GM12878 (cell line): ENCODE results near the gene EMP1. TPM values are rescaled to one million over a fixed set of nuclear protein-coding genes. Genes with fewer than 3 reads are reported as not detected.

Experiments used
- ATAC-seq: fragments of 200-7000 bp; cut with Tn5 transposase; 3 replicates; pipeline ENCODE4 v1.9.1; 2020; ENCODE audit warnings: mild to moderate bottlenecking, moderate library complexity
- BruUV-seq: library from RNA; stranded (reverse); fragments of 400-500 nt; replicated peaks from 2 replicates; lab custom pipeline; 2021; lab: Mats Ljungman, UMichigan
- CTCF ChIA-PET: fragments of 300-600 bp; sonication (Branson Sonifier 250); formaldehyde crosslinking; extraction: SDS; loops from one replicate; lab custom pipeline; 2021; ENCODE audit warnings: inconsistent platforms; lab: Yijun Ruan, JAX
- POLR2A ChIA-PET: fragments of 350-600 bp; formaldehyde crosslinking; extraction: SDS; loops from one replicate; lab custom pipeline; 2021; ENCODE audit warnings: inconsistent platforms; lab: Charles Lee
- RAD21 ChIA-PET: fragments of 300-600 bp; sonication (Branson Sonifier 250); formaldehyde crosslinking; loops from one replicate; lab custom pipeline; 2023; ENCODE audit warnings: antibody characterized with exemption; ENCODE audit not compliant: unreplicated experiment; lab: Charles Lee
- SMC1A ChIA-PET: fragments of 300-600 bp; sonication (Branson Sonifier 250); formaldehyde crosslinking; loops from one replicate; lab custom pipeline; 2023; ENCODE audit not compliant: unreplicated experiment, uncharacterized antibody; lab: Charles Lee
- DNase-seq: peaks from one replicate; pipeline ENCODE4 v3.0.0-alpha.2; 2011; ENCODE audit warnings: low read depth, low spot score
- FAIRE-seq: peaks from 3 replicates; lab custom pipeline; 2011; peaks lifted over from hg19 to GRCh38; lab: Jason Lieb, UNC
- H2AFZ ChIP-seq: 2 replicates; pipeline ENCODE4 v1.6.0; 2011; ENCODE audit warnings: low read depth, low read length, control low read depth; ENCODE audit not compliant: control insufficient read depth
- H3K27ac ChIP-seq: 2 replicates; pipeline ENCODE4 v1.5.1; 2011; ENCODE audit warnings: control low read depth; ENCODE audit not compliant: control insufficient read depth, insufficient read depth
- H3K27me3 ChIP-seq, 2 experiments: replicated peaks in 1 of 2; 2 replicates each; pipeline versions ENCODE4 v1.6.0 to v1.6.1; 2011; ENCODE audit warnings: low read length in 1 of 2; ENCODE audit not compliant: control insufficient read depth in 2 of 2, insufficient read depth in 2 of 2
- H3K36me3 ChIP-seq, 2 experiments: 2 replicates each; pipeline ENCODE4 v1.5.1; 2011; ENCODE audit warnings: low read length in 1 of 2; ENCODE audit not compliant: control insufficient read depth in 2 of 2, insufficient read depth in 2 of 2
- H3K4me1 ChIP-seq: 2 replicates; pipeline ENCODE4 v1.6.1; 2011; ENCODE audit warnings: mild to moderate bottlenecking, low read length, moderate library complexity, mixed read lengths; ENCODE audit not compliant: control insufficient read depth, insufficient read depth
- H3K4me2 ChIP-seq: 2 replicates; pipeline ENCODE4 v1.6.0; 2011; ENCODE audit warnings: control low read depth; ENCODE audit not compliant: control insufficient read depth, insufficient read depth
- H3K4me3 ChIP-seq: fragments of 200-600 bp; sonication (generic); 2 replicates; pipeline ENCODE4 v1.5.1; 2016
- H3K79me2 ChIP-seq: 2 replicates; pipeline ENCODE4 v1.6.0; 2011; ENCODE audit warnings: low read length; ENCODE audit not compliant: control insufficient read depth, insufficient read depth
- H3K9ac ChIP-seq: 2 replicates; pipeline ENCODE4 v1.8.0; 2011; ENCODE audit warnings: low read length, control low read depth, mixed read lengths; ENCODE audit not compliant: control insufficient read depth, insufficient read depth
- H3K9me3 ChIP-seq: replicated peaks from 3 replicates; pipeline ENCODE4 v1.5.1; 2011; ENCODE audit warnings: mild to moderate bottlenecking, low read length; ENCODE audit not compliant: control insufficient read depth, insufficient read depth
- H4K20me1 ChIP-seq: 2 replicates; pipeline ENCODE4 v1.6.0; 2011; ENCODE audit not compliant: control insufficient read depth, insufficient read depth
- ESRRA ChIP-seq: IDR thresholded peaks from 2 replicates; pipeline ENCODE4 v1.6.1; 2012; ENCODE audit warnings: mild to moderate bottlenecking, low read length, improper control_type of control experiment
- IRF4 ChIP-seq: IDR thresholded peaks from 2 replicates; pipeline ENCODE4 v1.6.1; 2011; ENCODE audit warnings: low read depth, low read length
- KDM1A ChIP-seq: fragments of 200-600 bp; sonication (generic); IDR thresholded peaks from 2 replicates; pipeline ENCODE4 v1.6.1; 2016; ENCODE audit warnings: borderline replicate concordance
- NFYA ChIP-seq: IDR thresholded peaks from 2 replicates; pipeline ENCODE4 v1.6.1; 2011; ENCODE audit warnings: low read depth, mild to moderate bottlenecking, low read length, improper control_type of control experiment, borderline replicate concordance
- PAX8 ChIP-seq: fragments of 450-650 bp; IDR thresholded peaks from 2 replicates; pipeline ENCODE4 v1.6.1; 2017; ENCODE audit warnings: mild to moderate bottlenecking, moderate library complexity
- SMARCA5 ChIP-seq: fragments of 450-650 bp; IDR thresholded peaks from 2 replicates; pipeline ENCODE4 v1.6.1; 2017; ENCODE audit warnings: mild to moderate bottlenecking
- SREBF1 ChIP-seq: IDR thresholded peaks from 2 replicates; pipeline ENCODE4 v1.6.1; 2012; ENCODE audit warnings: mild to moderate bottlenecking, low read length
- WGBS: methylation state at CpG from one replicate; pipeline ENCODE4 v1.1.6; 2016; ENCODE audit warnings: low lambda C conversion rate; ENCODE audit not compliant: insufficient replicate concordance, insufficient coverage; ENCODE audit errors: missing lambda C conversion rate; 5-methylcytosine and 5-hydroxymethylcytosine counted together
- in situ Hi-C: fragments of 300-500 bp; cut with MboI; formaldehyde crosslinking; loops from 9 replicates; pipeline ENCODE4 v1.14.3; 2018; ENCODE audit warnings: mixed read lengths
- intact Hi-C: fragments of 100-400 bp; cut with micrococcal nuclease; formaldehyde crosslinking; loops from one replicate; pipeline ENCODE4 v1.14.2; 2022; ENCODE audit not compliant: unreplicated experiment
- polyA plus RNA-seq, 11 experiments: library from polyadenylated mRNA; depleted of rRNA in 4 of 11; unstranded in 6 of 11; stranded (reverse) in 5 of 11; fragments of >200 nt; fragmentation: Nextera tagmentation in 4 of 11; fragmentation: Illumina TruSeq in 1 of 11; extraction: Ambion mirVana in 4 of 11; extraction: Trizol in 1 of 11; gene quantifications; 1 replicate in 1 of 11; 2 replicates in 10 of 11; pipeline versions ENCODE4 v1.2.1 to v1.2.3, GENCODE V29; 2011 to 2016; ENCODE audit warnings: inconsistent platforms in 2 of 11, missing spikeins in 2 of 11, low read depth in 1 of 11
- total RNA-seq, 4 experiments: library from RNA; depleted of rRNA in 3 of 4; stranded (reverse); fragments of >200 nt in 3 of 4; fragmentation: Illumina TruSeq in 1 of 4; extraction: Trizol in 1 of 4; gene quantifications; 2 replicates each; pipeline versions ENCODE4 v1.2.1 to v1.2.3, GENCODE V29; 2013 to 2021
- TF ChIP-seq, protein P1 (sequence below): fragments of 450-650 bp; IDR thresholded peaks from 2 replicates; pipeline ENCODE4 v1.6.1; 2017; ENCODE audit warnings: mild to moderate bottlenecking, low read depth, inconsistent platforms; ENCODE audit not compliant: poor library complexity, severe bottlenecking
- TF ChIP-seq, protein P2 (sequence below): fragments of 150-350 bp; IDR thresholded peaks from 2 replicates; pipeline ENCODE4 v1.6.1; 2014; ENCODE audit warnings: mild to moderate bottlenecking, low read depth, low read length

Gene EMP1
- total and polyA plus RNA-seq, 10 of the 15 experiments (the other 5 are each of a cell fraction or from before 2014, with no cell fraction given) = 0.09 to 0.90 (median 0.25) TPM; not detected in 1

DNA sequence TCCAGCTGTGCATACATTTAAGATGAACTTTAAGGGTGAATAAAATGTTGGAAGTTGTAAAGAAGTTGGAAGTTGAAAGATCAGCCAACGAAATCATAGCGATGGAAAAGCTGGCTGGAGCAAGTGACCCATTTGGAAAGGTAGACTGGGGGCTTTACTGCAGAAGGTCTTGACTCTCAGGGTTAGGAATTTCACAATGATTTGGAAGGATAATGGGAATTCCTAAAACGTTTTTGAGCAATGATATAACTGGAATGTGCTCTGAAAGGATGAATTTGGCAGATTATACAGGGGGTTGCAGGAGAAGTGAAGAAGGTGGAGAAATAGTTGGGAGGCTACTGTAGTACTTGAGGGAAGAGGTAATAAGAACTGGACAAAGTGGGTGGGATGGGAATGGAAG is 27.4 kb downstream of the EMP1 start:
- no peaks in the 10 kb centered on the region; the same call in 2 of the 3 replicates for H3K9me3 ChIP-seq
- 15% methylated on average over 3 of the region's 3 CpGs for WGBS
- no peak overlapping the region for H3K27ac ChIP-seq
- H4K20me1 ChIP-seq = no peaks in the 10 kb centered on the region
- RAD21 ChIA-PET = no interaction called here
- TF ChIP-seq SREBF1 = no peak
- TF ChIP-seq, protein P1, sequence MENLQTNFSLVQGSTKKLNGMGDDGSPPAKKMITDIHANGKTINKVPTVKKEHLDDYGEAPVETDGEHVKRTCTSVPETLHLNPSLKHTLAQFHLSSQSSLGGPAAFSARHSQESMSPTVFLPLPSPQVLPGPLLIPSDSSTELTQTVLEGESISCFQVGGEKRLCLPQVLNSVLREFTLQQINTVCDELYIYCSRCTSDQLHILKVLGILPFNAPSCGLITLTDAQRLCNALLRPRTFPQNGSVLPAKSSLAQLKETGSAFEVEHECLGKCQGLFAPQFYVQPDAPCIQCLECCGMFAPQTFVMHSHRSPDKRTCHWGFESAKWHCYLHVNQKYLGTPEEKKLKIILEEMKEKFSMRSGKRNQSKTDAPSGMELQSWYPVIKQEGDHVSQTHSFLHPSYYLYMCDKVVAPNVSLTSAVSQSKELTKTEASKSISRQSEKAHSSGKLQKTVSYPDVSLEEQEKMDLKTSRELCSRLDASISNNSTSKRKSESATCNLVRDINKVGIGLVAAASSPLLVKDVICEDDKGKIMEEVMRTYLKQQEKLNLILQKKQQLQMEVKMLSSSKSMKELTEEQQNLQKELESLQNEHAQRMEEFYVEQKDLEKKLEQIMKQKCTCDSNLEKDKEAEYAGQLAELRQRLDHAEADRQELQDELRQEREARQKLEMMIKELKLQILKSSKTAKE = no peak
- no peak for TF ChIP-seq ESRRA
- no peak for TF ChIP-seq IRF4
- TF ChIP-seq KDM1A = no peak
- TF ChIP-seq NFYA = no peak
- no peak for TF ChIP-seq SMARCA5
- TF ChIP-seq, protein P2, sequence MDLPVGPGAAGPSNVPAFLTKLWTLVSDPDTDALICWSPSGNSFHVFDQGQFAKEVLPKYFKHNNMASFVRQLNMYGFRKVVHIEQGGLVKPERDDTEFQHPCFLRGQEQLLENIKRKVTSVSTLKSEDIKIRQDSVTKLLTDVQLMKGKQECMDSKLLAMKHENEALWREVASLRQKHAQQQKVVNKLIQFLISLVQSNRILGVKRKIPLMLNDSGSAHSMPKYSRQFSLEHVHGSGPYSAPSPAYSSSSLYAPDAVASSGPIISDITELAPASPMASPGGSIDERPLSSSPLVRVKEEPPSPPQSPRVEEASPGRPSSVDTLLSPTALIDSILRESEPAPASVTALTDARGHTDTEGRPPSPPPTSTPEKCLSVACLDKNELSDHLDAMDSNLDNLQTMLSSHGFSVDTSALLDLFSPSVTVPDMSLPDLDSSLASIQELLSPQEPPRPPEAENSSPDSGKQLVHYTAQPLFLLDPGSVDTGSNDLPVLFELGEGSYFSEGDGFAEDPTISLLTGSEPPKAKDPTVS = no peak
- TF ChIP-seq PAX8 = no peak
- TF ChIP-seq, all 136 proteins: peak for 0
- H3K36me3 ChIP-seq = no peaks in the 10 kb centered on the region
- ChIA-PET POLR2A (interaction anchor here (0.5 kb wide), 1 partner anchor 302 kb away, joined by 4 read pairs; no protein-coding TSS in a partner anchor), CTCF (interaction anchor here (0.6 to 1.5 kb wide), 2 partner anchors 247 to 526 kb away, joined by 3 to 4 read pairs; no protein-coding TSS in a partner anchor), SMC1A (no interaction called here)
- ATAC-seq (no peak), DNase-seq (no peak), FAIRE-seq (no peak)
- no peak overlapping the region for H2AFZ ChIP-seq
- H3K27me3 ChIP-seq = peaks cover 0 to 2% of the 10 kb centered on the region in 2 experiments; a peak in 3 of 4 replicates
- in situ Hi-C loops = no loop called here
- BruUV-seq = no TSS peak
- H3K4me1 ChIP-seq = no peaks in the 10 kb centered on the region
- no peaks in the 10 kb centered on the region for H3K79me2 ChIP-seq
- intact Hi-C loops = no loop called here
- no peak overlapping the region for H3K4me2 ChIP-seq
- H3K9ac ChIP-seq = no peak overlapping the region
- no peak overlapping the region for H3K4me3 ChIP-seq
